HCT116 (cell line): ENCODE data around the gene TMC3. TPM values are rescaled to one million over a fixed set of nuclear protein-coding genes. Genes with fewer than 3 reads are reported as not detected.

Experiments
- ATAC-seq: fragments of 200-7000 bp; cut with Tn5 transposase; 2 replicates; pipeline ENCODE4 v1.9.1; 2020; ENCODE audit warnings: mild to moderate bottlenecking, moderate library complexity
- BruUV-seq: library from RNA; stranded (reverse); fragments of 400-500 nt; replicated peaks from 2 replicates; lab custom pipeline; 2021; lab: Mats Ljungman, UMichigan
- CTCF ChIA-PET: fragments of 300-600 bp; sonication (Branson Sonifier 250); formaldehyde crosslinking; loops from one replicate; lab custom pipeline; 2021; ENCODE audit warnings: antibody characterized with exemption; lab: Charles Lee
- POLR2A ChIA-PET: fragments of 300-600, 350-600 bp; sonication (Branson Sonifier 250); formaldehyde crosslinking; loops from one replicate; lab custom pipeline; 2021; ENCODE audit warnings: antibody characterized with exemption; lab: Charles Lee
- RAD21 ChIA-PET, 2 experiments: fragments of 300-600 bp; sonication (Branson Sonifier 250); formaldehyde crosslinking; loops; one replicate each; lab custom pipeline; 2023; ENCODE audit warnings: low total read pairs in 2 of 2; ENCODE audit not compliant: uncharacterized antibody in 2 of 2, unreplicated experiment in 2 of 2, low non-redundant PET in 1 of 2; lab: Charles Lee
- DNase-seq: peaks from one replicate; pipeline ENCODE4 v3.0.0-alpha.2; 2010; ENCODE audit warnings: low read depth, low spot score
- H2AFZ ChIP-seq: fragments of 200-600 bp; shearing (Covaris generic), sonication (generic); 2 replicates; pipeline ENCODE4 v1.6.1; 2017; ENCODE audit warnings: low read depth, mixed run types, mixed read lengths, antibody characterized with exemption, low read length; ENCODE audit not compliant: poor library complexity, severe bottlenecking
- H3K27ac ChIP-seq: 2 replicates; pipeline ENCODE4 v1.5.1; 2012; ENCODE audit warnings: low read depth, low read length
- H3K27me3 ChIP-seq: fragments of 200-600 bp; sonication (generic); 2 replicates; pipeline ENCODE4 v1.6.1; 2016; ENCODE audit warnings: mixed run types, low read length, mixed read lengths; ENCODE audit not compliant: insufficient read depth
- H3K36me3 ChIP-seq, 2 experiments: fragments of 200-500 bp in 1 of 2; fragments of 200-600 bp in 1 of 2; sonication (Bioruptor generic) in 1 of 2; sonication (generic) in 1 of 2; 2 replicates each; pipeline versions ENCODE4 v1.5.1 to v1.6.1; 2014 to 2016; ENCODE audit warnings: low read length in 2 of 2, inconsistent platforms in 1 of 2, mixed read lengths in 1 of 2, mixed run types in 1 of 2; ENCODE audit not compliant: insufficient read depth in 2 of 2, control insufficient read depth in 1 of 2
- H3K4me1 ChIP-seq, 2 experiments: fragments of 200-600 bp in 1 of 2; sonication (generic) in 1 of 2; 2 replicates each; pipeline versions ENCODE4 v1.5.1 to v1.6.1; 2012 to 2017; ENCODE audit warnings: low read length in 2 of 2, inconsistent platforms in 1 of 2, mild to moderate bottlenecking in 1 of 2, mixed read lengths in 1 of 2, mixed run types in 1 of 2, moderate library complexity in 1 of 2; ENCODE audit not compliant: insufficient read depth in 2 of 2, control insufficient read depth in 1 of 2
- H3K4me2 ChIP-seq: fragments of 200-600 bp; sonication (generic); 2 replicates; pipeline ENCODE4 v1.6.1; 2017; ENCODE audit warnings: mixed run types, low read length, mixed read lengths
- H3K4me3 ChIP-seq, 2 experiments: fragments of 200-600 bp in 1 of 2; sonication (generic) in 1 of 2; replicated peaks in 1 of 2; 2 replicates each; pipeline ENCODE4 v1.5.1; 2011 to 2016; ENCODE audit warnings: low read length in 2 of 2, control low read depth in 1 of 2, low read depth in 1 of 2, mild to moderate bottlenecking in 1 of 2, mixed read lengths in 1 of 2, mixed run types in 1 of 2
- H3K79me2 ChIP-seq: fragments of 200-600 bp; sonication (generic); 2 replicates; pipeline ENCODE4 v1.6.1; 2017; ENCODE audit warnings: mild to moderate bottlenecking, mixed run types, low read length, moderate library complexity, mixed read lengths; ENCODE audit not compliant: insufficient read depth
- H3K9ac ChIP-seq: fragments of 200-600 bp; sonication (generic); 2 replicates; pipeline ENCODE4 v1.6.1; 2016; ENCODE audit warnings: low read length, mixed read lengths
- H3K9me2 ChIP-seq: fragments of 200-600 bp; sonication (generic), shearing (Covaris generic); 2 replicates; pipeline ENCODE4 v1.6.1; 2017; ENCODE audit warnings: mixed run types, mild to moderate bottlenecking, moderate library complexity; ENCODE audit not compliant: insufficient read depth
- H3K9me3 ChIP-seq, 2 experiments: fragments of 200-500 bp in 1 of 2; fragments of 200-600 bp in 1 of 2; sonication (Bioruptor generic) in 1 of 2; sonication (generic) in 1 of 2; 2 replicates each; pipeline ENCODE4 v1.6.1; 2014 to 2017; ENCODE audit warnings: low read length in 2 of 2, mixed read lengths in 2 of 2, inconsistent platforms in 1 of 2, low read depth in 1 of 2, mild to moderate bottlenecking in 1 of 2, mixed run types in 1 of 2, moderate library complexity in 1 of 2; ENCODE audit not compliant: control insufficient read depth in 1 of 2, insufficient read depth in 1 of 2
- H4K20me1 ChIP-seq: fragments of 200-600 bp; sonication (generic), shearing (Covaris generic); 2 replicates; pipeline ENCODE4 v1.6.1; 2017; ENCODE audit warnings: mixed run types, mild to moderate bottlenecking, moderate library complexity; ENCODE audit not compliant: insufficient read depth
- EGR1 ChIP-seq: IDR thresholded peaks from 2 replicates; pipeline ENCODE4 v1.6.1; 2012; ENCODE audit warnings: low read depth
- EZH2 ChIP-seq: fragments of 200-600 bp; sonication (generic); IDR thresholded peaks from 2 replicates; pipeline ENCODE4 v1.6.1; 2017; ENCODE audit warnings: antibody characterized with exemption, mixed run types
- EZH2phosphoT487 ChIP-seq: fragments of 200-600 bp; IDR thresholded peaks from 2 replicates; pipeline ENCODE4 v1.6.1; 2018; ENCODE audit warnings: antibody characterized with exemption, borderline replicate concordance
- POLR2AphosphoS5 ChIP-seq: IDR thresholded peaks from 2 replicates; pipeline ENCODE4 v1.6.1; 2011; ENCODE audit warnings: mild to moderate bottlenecking, low read depth, low read length, moderate library complexity
- RAD21 ChIP-seq: IDR thresholded peaks from 2 replicates; pipeline ENCODE4 v1.6.1; 2012; ENCODE audit warnings: low read depth, mild to moderate bottlenecking
- SP1 ChIP-seq: IDR thresholded peaks from 2 replicates; pipeline ENCODE4 v1.6.1; 2012; ENCODE audit warnings: low read depth
- TCF7L2 ChIP-seq: IDR thresholded peaks from 2 replicates; pipeline ENCODE4 v1.7.0; 2011; ENCODE audit warnings: borderline replicate concordance, inconsistent platforms; ENCODE audit not compliant: insufficient read depth, insufficient read length; ENCODE audit errors: extremely low read depth
- intact Hi-C: fragments of 100-400 bp; cut with micrococcal nuclease; formaldehyde crosslinking; loops from 2 replicates; pipeline ENCODE4 v1.10.0; 2022
- total RNA-seq: library from RNA; stranded (reverse); gene quantifications from one replicate; pipeline ENCODE4 v1.2.1, GENCODE V29; 2021; ENCODE audit not compliant: unreplicated experiment
- TF ChIP-seq, protein P1 (sequence below), 3 experiments: fragments of 200-600 bp in 1 of 3; sonication (generic) in 1 of 3; IDR thresholded peaks in 2 of 3; conservative IDR thresholded peaks in 1 of 3; 2 replicates each; pipeline ENCODE4 v1.5.1; 2012 to 2017; ENCODE audit warnings: low read depth in 2 of 3, low read length in 2 of 3, antibody characterized with exemption in 1 of 3, borderline replicate concordance in 1 of 3, control low read depth in 1 of 3, mild to moderate bottlenecking in 1 of 3, mixed read lengths in 1 of 3, mixed run types in 1 of 3, moderate library complexity in 1 of 3; ENCODE audit not compliant: insufficient read depth in 1 of 3
- TF ChIP-seq, protein P2 (sequence below): IDR thresholded peaks from 2 replicates; pipeline ENCODE4 v1.6.1; 2012
- TF ChIP-seq, protein P3 (sequence below): IDR thresholded peaks from 2 replicates; pipeline ENCODE4 v1.6.1; 2012; ENCODE audit warnings: low read depth

The TMC3 gene
- total RNA-seq, 1 experiment from 2014 or later = not detected

DNA sequence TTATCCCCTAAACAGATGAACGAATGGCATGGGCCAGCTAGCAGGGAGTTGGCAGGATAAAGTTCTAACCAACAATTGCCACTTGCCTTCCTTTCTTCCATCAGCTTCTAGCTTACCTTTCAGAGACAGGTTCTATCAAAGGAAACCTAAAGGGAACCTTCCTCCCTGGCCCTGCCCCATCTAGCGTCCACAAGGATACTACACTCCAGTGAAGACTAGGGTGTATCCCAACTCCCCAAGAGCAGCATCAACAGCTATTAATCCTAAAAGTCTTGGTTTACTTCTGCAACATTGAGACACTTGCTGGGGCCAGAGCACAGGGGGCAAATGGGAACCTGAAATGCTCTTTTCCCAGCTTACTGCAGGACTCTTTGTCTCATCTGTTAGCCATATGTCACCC lies 37.0 kb upstream of the TMC3 start:
- Histone ChIP-seq H3K4me3 (no peak overlapping the region), H3K4me2 (no peak overlapping the region), H3K36me3 (no peaks in the 10 kb centered on the region), H2AFZ (no peak overlapping the region), H3K9me3 (no peaks in the 10 kb centered on the region), H3K4me1 (no peaks in the 10 kb centered on the region), H3K9me2 (no peaks in the 10 kb centered on the region), H3K79me2 (no peaks in the 10 kb centered on the region), H3K27ac (no peak overlapping the region), H3K27me3 (peaks cover 15% of the 10 kb centered on the region), H3K9ac (no peak overlapping the region), H4K20me1 (no peaks in the 10 kb centered on the region)
- ChIA-PET CTCF (interaction anchor here (0.6 to 2.0 kb wide), 8 partner anchors 135 to 731 kb away, joined by 3 to 12 read pairs (median 4); no protein-coding TSS in a partner anchor), RAD21 (no interaction called here), POLR2A (no interaction called here)
- intact Hi-C loops = loop anchor here (5.0 to 10.0 kb wide), 2 partner anchors 524 to 786 kb away; no protein-coding TSS in a partner anchor
- no TSS peak for BruUV-seq
- no peak for TF ChIP-seq EGR1
- TF ChIP-seq, protein P1, sequence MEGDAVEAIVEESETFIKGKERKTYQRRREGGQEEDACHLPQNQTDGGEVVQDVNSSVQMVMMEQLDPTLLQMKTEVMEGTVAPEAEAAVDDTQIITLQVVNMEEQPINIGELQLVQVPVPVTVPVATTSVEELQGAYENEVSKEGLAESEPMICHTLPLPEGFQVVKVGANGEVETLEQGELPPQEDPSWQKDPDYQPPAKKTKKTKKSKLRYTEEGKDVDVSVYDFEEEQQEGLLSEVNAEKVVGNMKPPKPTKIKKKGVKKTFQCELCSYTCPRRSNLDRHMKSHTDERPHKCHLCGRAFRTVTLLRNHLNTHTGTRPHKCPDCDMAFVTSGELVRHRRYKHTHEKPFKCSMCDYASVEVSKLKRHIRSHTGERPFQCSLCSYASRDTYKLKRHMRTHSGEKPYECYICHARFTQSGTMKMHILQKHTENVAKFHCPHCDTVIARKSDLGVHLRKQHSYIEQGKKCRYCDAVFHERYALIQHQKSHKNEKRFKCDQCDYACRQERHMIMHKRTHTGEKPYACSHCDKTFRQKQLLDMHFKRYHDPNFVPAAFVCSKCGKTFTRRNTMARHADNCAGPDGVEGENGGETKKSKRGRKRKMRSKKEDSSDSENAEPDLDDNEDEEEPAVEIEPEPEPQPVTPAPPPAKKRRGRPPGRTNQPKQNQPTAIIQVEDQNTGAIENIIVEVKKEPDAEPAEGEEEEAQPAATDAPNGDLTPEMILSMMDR (IDR thresholded peaks at IDR 0.05 in 2 of 3, conservative IDR thresholded peaks at IDR 0.05 in 1 of 3; ENCODE audit: borderline replicate concordance in 1 of 3, insufficient read depth in 1 of 3, low read depth in 2 of 3, low read length in 2 of 3) = peak in 2 of 3 experiments; percentile 35 to 47; a peak in 4 of 6 replicates
- no peak for TF ChIP-seq TCF7L2
- TF ChIP-seq EZH2 = no peak
- no peak for TF ChIP-seq EZH2phosphoT487
- ATAC-seq (peak; percentile 82), DNase-seq (no peak)

DNA sequence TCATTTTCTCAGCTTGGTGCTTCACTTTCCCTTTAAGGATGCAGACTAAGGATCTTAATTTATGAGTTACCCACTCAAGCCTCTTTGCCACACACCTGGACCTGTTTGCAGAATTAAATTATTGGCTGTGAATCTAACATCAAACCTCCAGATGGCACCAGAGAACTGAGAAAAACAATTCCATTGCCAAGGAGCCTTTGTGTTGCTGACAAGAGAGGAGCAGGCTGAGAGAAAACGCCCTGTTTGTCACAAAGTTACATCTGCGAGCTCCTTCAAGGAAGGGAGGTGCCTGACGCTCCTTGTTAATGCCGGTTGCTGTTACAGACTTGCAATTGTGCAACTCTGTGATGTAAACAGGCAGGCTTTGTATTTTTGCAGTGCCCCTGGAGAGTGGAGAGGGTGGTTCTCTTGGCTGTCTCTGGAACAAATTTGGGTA lies 36.3 kb upstream of the TMC3 start:
- peak; percentile 87 for ATAC-seq
- Histone ChIP-seq H3K9me2 (no peaks in the 10 kb centered on the region), H2AFZ (no peak overlapping the region), H3K27me3 (peaks cover 15% of the 10 kb centered on the region), H3K9me3 (no peaks in the 10 kb centered on the region), H3K4me3 (no peak overlapping the region), H3K36me3 (no peaks in the 10 kb centered on the region), H3K79me2 (no peaks in the 10 kb centered on the region), H3K9ac (no peak overlapping the region), H4K20me1 (no peaks in the 10 kb centered on the region), H3K4me2 (no peak overlapping the region), H3K4me1 (no peaks in the 10 kb centered on the region), H3K27ac (no peak overlapping the region)
- ChIA-PET RAD21 (no interaction called here), CTCF (interaction anchor here (1.1 to 2.0 kb wide), 6 partner anchors 135 to 788 kb away, joined by 3 to 12 read pairs (median 4); no protein-coding TSS in a partner anchor), POLR2A (no interaction called here)
- no TSS peak for BruUV-seq
- intact Hi-C loops = loop anchor here (5.0 to 10.0 kb wide), 2 partner anchors 524 to 787 kb away; no protein-coding TSS in a partner anchor
- peak; percentile 56 for DNase-seq
- peak; percentile 73 for TF ChIP-seq RAD21
- TF ChIP-seq, protein P2, sequence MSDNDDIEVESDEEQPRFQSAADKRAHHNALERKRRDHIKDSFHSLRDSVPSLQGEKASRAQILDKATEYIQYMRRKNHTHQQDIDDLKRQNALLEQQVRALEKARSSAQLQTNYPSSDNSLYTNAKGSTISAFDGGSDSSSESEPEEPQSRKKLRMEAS = no peak
- TF ChIP-seq SP1 = no peak
- no peak for TF ChIP-seq POLR2AphosphoS5
- no peak for TF ChIP-seq EZH2
- TF ChIP-seq, protein P3, sequence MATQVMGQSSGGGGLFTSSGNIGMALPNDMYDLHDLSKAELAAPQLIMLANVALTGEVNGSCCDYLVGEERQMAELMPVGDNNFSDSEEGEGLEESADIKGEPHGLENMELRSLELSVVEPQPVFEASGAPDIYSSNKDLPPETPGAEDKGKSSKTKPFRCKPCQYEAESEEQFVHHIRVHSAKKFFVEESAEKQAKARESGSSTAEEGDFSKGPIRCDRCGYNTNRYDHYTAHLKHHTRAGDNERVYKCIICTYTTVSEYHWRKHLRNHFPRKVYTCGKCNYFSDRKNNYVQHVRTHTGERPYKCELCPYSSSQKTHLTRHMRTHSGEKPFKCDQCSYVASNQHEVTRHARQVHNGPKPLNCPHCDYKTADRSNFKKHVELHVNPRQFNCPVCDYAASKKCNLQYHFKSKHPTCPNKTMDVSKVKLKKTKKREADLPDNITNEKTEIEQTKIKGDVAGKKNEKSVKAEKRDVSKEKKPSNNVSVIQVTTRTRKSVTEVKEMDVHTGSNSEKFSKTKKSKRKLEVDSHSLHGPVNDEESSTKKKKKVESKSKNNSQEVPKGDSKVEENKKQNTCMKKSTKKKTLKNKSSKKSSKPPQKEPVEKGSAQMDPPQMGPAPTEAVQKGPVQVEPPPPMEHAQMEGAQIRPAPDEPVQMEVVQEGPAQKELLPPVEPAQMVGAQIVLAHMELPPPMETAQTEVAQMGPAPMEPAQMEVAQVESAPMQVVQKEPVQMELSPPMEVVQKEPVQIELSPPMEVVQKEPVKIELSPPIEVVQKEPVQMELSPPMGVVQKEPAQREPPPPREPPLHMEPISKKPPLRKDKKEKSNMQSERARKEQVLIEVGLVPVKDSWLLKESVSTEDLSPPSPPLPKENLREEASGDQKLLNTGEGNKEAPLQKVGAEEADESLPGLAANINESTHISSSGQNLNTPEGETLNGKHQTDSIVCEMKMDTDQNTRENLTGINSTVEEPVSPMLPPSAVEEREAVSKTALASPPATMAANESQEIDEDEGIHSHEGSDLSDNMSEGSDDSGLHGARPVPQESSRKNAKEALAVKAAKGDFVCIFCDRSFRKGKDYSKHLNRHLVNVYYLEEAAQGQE = no peak
- TF ChIP-seq, protein P1 (IDR thresholded peaks at IDR 0.05 in 2 of 3, conservative IDR thresholded peaks at IDR 0.05 in 1 of 3; ENCODE audit: borderline replicate concordance in 1 of 3, insufficient read depth in 1 of 3, low read depth in 2 of 3, low read length in 2 of 3) = peak; percentile 36 to 59 (median 52); a peak in 4 of 6 replicates
